Measurements from ENCODE around the gene CBR1. TPM values are rescaled to one million over a fixed set of nuclear protein-coding genes. Genes with fewer than 3 reads are reported as not detected.

CBR1 gene
- total RNA-seq, 1 experiment from 2014 or later, result 41.1 TPM

DNA sequence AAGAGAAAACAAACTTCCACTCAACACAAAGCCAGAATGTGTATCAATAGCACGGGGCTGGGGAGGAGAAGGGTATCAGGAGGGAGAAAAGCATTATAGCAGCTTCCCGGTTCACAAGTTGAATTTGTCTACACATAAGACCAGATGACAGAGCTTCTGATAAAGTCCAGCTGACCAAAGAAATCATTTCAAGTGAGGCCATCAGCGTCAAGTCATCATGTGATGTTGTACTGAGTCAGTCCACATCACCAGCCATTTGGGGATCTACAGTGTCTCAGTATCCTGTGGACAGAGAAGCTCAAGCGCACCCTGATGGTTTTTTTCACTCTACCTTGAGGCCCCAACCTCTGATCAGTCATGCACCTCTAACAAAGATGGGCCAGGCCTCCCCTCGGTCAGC is 42.5 kb upstream of the CBR1 start:
- no peak overlapping the region for H3K27ac Mint-ChIP-seq (ENCODE audit: unreplicated experiment)
- H3K4me1 ChIP-seq, result peaks cover 18% of the 10 kb centered on the region

DNA sequence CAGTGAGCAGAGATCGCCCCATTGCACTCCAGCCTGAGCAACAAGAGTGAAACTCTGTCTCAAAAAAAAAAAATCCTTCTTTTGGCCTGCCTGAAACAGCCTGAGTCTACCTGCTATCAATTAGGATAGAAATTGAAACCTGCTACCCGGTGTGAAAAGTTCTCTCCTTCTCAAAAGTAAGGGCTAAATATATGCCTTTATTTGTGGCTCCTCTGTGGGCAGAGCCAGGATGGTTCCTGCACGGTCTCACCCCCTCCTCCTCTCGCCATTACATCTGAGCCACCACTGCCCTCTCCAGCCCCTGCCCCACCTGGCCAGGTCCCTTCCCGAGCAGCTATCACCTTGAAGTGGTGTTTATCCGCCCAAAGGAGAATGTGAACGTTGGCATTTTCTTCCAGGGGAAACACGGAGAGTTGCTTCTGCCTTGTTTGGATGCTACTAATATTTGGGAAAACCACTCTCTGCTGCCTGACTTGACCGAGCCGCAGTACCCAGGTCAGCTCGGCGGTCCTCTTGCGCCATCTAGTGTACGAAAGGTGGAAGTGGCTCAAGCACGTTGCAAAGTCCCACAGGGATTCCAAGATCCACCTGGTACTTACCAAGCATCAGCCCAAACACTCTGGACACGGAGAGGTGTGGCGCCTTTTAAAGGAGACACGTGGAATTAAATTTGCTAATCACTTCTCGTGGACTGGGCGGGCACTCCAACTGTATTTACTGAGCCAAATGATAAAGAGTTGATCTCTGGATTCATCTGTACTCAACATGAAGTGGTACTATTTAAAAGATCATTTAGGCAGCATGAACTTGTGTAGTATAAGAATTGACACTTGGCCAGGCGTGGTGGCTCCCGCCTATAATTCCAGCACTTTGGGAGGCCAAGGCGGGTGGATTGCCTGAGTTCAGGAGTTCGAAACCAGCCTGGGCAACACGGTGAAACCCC is 41.4 kb upstream of the CBR1 start:
- peak overlapping the region; percentile 35 for H3K4me3 Mint-ChIP-seq (ENCODE audit: unreplicated experiment)
- no peaks in the 10 kb centered on the region for H3K9me3 Mint-ChIP-seq (ENCODE audit: unreplicated experiment)
- TF ChIP-seq, protein P1, sequence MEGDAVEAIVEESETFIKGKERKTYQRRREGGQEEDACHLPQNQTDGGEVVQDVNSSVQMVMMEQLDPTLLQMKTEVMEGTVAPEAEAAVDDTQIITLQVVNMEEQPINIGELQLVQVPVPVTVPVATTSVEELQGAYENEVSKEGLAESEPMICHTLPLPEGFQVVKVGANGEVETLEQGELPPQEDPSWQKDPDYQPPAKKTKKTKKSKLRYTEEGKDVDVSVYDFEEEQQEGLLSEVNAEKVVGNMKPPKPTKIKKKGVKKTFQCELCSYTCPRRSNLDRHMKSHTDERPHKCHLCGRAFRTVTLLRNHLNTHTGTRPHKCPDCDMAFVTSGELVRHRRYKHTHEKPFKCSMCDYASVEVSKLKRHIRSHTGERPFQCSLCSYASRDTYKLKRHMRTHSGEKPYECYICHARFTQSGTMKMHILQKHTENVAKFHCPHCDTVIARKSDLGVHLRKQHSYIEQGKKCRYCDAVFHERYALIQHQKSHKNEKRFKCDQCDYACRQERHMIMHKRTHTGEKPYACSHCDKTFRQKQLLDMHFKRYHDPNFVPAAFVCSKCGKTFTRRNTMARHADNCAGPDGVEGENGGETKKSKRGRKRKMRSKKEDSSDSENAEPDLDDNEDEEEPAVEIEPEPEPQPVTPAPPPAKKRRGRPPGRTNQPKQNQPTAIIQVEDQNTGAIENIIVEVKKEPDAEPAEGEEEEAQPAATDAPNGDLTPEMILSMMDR (IDR thresholded peaks at IDR 0.05; ENCODE audit: insufficient read depth in 1 of 2, low read depth in 1 of 2, low read length in 1 of 2, severe bottlenecking in 1 of 2, unreplicated experiment in 1 of 2), result peak; percentile 80 to 93
- intact Hi-C loops (cut with micrococcal nuclease; ENCODE audit: unreplicated experiment), result loop anchor here (1.0 to 10.0 kb wide), 6 partner anchors 43 to 1283 kb away; no protein-coding TSS in a partner anchor
- H3K4me1 Mint-ChIP-seq (ENCODE audit: low read depth, unreplicated experiment), result peaks cover 21% of the 10 kb centered on the region
- Histone ChIP-seq H3K4me1 (peaks cover 18% of the 10 kb centered on the region), H3K4me3 (ENCODE audit: low read depth, low read length) (no peak overlapping the region), H3K27me3 (replicated peaks; ENCODE audit: control insufficient read depth, insufficient read depth, low read length) (no peaks in the 10 kb centered on the region), H3K9me3 (no peaks in the 10 kb centered on the region), H3K36me3 (ENCODE audit: control insufficient read depth, insufficient read depth, low read length) (no peaks in the 10 kb centered on the region)
- ChIA-PET CTCF (interaction anchor here (1.7 kb wide), 1 partner anchor 41 kb away, joined by 5 read pairs; no protein-coding TSS in a partner anchor), POLR2A (no interaction called here)
- H3K27ac Mint-ChIP-seq (ENCODE audit: unreplicated experiment), result peak overlapping the region; percentile 26
- BruUV-seq (replicated peaks), result no TSS peak
- DNase-seq, result peak; percentile 75 to 78
- H3K27me3 Mint-ChIP-seq (ENCODE audit: insufficient read depth, unreplicated experiment), result no peaks in the 10 kb centered on the region
- no peaks in the 10 kb centered on the region for H3K36me3 Mint-ChIP-seq (ENCODE audit: insufficient read depth, unreplicated experiment)

More for the DNA sequence above, 42.5 kb upstream of the CBR1 start:
- Mint-ChIP-seq H3K36me3 (ENCODE audit: insufficient read depth, unreplicated experiment) (no peaks in the 10 kb centered on the region), H3K9me3 (ENCODE audit: unreplicated experiment) (no peaks in the 10 kb centered on the region), H3K4me1 (ENCODE audit: low read depth, unreplicated experiment) (peaks cover 21% of the 10 kb centered on the region), H3K4me3 (ENCODE audit: unreplicated experiment) (no peak overlapping the region), H3K27me3 (ENCODE audit: insufficient read depth, unreplicated experiment) (no peaks in the 10 kb centered on the region)
- Histone ChIP-seq H3K36me3 (ENCODE audit: control insufficient read depth, insufficient read depth, low read length) (no peaks in the 10 kb centered on the region), H3K4me3 (ENCODE audit: low read depth, low read length) (no peak overlapping the region), H3K27me3 (replicated peaks; ENCODE audit: control insufficient read depth, insufficient read depth, low read length) (no peaks in the 10 kb centered on the region), H3K9me3 (no peaks in the 10 kb centered on the region)
- TF ChIP-seq, protein P1 (IDR thresholded peaks at IDR 0.05; ENCODE audit: insufficient read depth in 1 of 2, low read depth in 1 of 2, low read length in 1 of 2, severe bottlenecking in 1 of 2, unreplicated experiment in 1 of 2), result no peak
- intact Hi-C loops (cut with micrococcal nuclease; ENCODE audit: unreplicated experiment), result loop anchor here (5.0 to 10.0 kb wide), 2 partner anchors 143 to 625 kb away; no protein-coding TSS in a partner anchor
- no peak for DNase-seq
- BruUV-seq (replicated peaks), result no TSS peak
- CTCF ChIA-PET, result interaction anchor here (0.6 to 1.7 kb wide), 4 partner anchors 8 to 1139 kb away, joined by 3 to 5 read pairs (median 4); no protein-coding TSS in a partner anchor
- POLR2A ChIA-PET, result no interaction called here

DNA sequence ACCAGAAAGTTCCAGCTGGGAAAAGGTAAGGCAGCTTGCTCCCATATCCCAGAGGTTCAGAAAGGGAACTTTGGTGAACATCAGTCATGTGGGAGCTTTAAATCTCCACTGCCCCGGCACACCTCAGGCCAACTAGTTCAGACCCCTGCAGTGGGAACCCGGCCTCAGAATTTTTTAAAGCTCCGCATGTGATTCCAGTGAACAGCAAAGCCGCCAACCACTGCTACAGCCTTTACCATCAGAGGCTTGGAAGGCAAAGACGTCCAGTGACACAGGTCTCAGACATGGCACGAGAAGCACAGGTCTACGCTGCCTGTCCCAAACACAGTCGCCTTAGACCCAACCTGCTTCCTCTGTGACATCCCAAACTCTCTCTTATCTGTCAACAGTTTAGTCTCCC is 40.5 kb upstream of the CBR1 start:
- TF ChIP-seq, protein P1 (IDR thresholded peaks at IDR 0.05; ENCODE audit: insufficient read depth in 1 of 2, low read depth in 1 of 2, low read length in 1 of 2, severe bottlenecking in 1 of 2, unreplicated experiment in 1 of 2), result no peak
- Mint-ChIP-seq H3K36me3 (ENCODE audit: insufficient read depth, unreplicated experiment) (no peaks in the 10 kb centered on the region), H3K4me3 (ENCODE audit: unreplicated experiment) (no peak overlapping the region), H3K27ac (ENCODE audit: unreplicated experiment) (no peak overlapping the region), H3K4me1 (ENCODE audit: low read depth, unreplicated experiment) (peaks cover 21% of the 10 kb centered on the region), H3K27me3 (ENCODE audit: insufficient read depth, unreplicated experiment) (no peaks in the 10 kb centered on the region), H3K9me3 (ENCODE audit: unreplicated experiment) (no peaks in the 10 kb centered on the region)
- Histone ChIP-seq H3K4me3 (ENCODE audit: low read depth, low read length) (no peak overlapping the region), H3K4me1 (peaks cover 18% of the 10 kb centered on the region), H3K9me3 (no peaks in the 10 kb centered on the region), H3K27me3 (replicated peaks; ENCODE audit: control insufficient read depth, insufficient read depth, low read length) (no peaks in the 10 kb centered on the region), H3K36me3 (ENCODE audit: control insufficient read depth, insufficient read depth, low read length) (no peaks in the 10 kb centered on the region)
- DNase-seq, result no peak
- intact Hi-C loops (cut with micrococcal nuclease; ENCODE audit: unreplicated experiment), result loop anchor here (2.0 to 10.0 kb wide), 3 partner anchors 83 to 627 kb away; no protein-coding TSS in a partner anchor
- BruUV-seq (replicated peaks), result no TSS peak
- ChIA-PET CTCF (interaction anchor here (0.6 kb wide), 1 partner anchor 103 kb away, joined by 5 read pairs; no protein-coding TSS in a partner anchor), POLR2A (no interaction called here)

All from Caco-2 (cell line).